T-helper 1 cell treated with Interleukin-12 subunit alpha and Interleukin-12 subunit beta and Interleukin-4 antibody, amounts not matched to agents 30 μg/mL and 1 μg/mL, for 36 hours (primary cell): ENCODE data around the gene NRG3.

Source experiments
- H3K27ac Mint-ChIP-seq: one replicate; pipeline ENCODE4 v1.8.0; 2021; ENCODE audit warnings: mild to moderate bottlenecking, mixed read lengths
- H3K27me3 Mint-ChIP-seq: one replicate; pipeline ENCODE4 v1.8.0; 2021; ENCODE audit warnings: low read depth, mixed read lengths
- H3K36me3 Mint-ChIP-seq: one replicate; pipeline ENCODE4 v1.8.0; 2021; ENCODE audit warnings: low read depth, mixed read lengths
- H3K4me1 Mint-ChIP-seq: one replicate; pipeline ENCODE4 v1.8.0; 2021; ENCODE audit warnings: low read depth, mixed read lengths
- H3K4me3 Mint-ChIP-seq: one replicate; pipeline ENCODE4 v1.8.0; 2021; ENCODE audit warnings: mild to moderate bottlenecking, moderate library complexity, mixed read lengths
- H3K9me3 Mint-ChIP-seq: one replicate; pipeline ENCODE4 v1.8.0; 2021; ENCODE audit warnings: mixed read lengths

NRG3 gene

DNA sequence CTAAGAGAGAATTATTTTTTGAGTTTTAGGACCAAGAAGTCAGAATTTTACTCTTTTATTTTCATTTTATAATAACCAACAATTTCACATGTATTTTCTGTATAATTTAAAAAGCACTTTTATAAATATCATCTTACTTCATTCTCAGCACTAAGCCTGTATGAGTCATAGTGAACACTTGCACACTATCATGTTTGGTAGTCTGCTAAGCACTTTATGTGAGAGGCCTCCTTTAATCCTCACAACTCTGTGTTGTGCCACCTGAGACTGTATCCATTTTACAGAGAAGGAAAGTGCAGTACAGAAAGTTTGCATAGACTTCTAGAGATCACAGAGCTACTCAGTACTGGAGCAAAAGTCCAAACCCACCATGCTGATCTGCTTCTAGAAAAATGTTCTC, 939.6 kb downstream of the NRG3 start:
- H3K27ac Mint-ChIP-seq: no peak overlapping the region
- peaks cover 3% of the 10 kb centered on the region for H3K9me3 Mint-ChIP-seq
- no peaks in the 10 kb centered on the region for H3K36me3 Mint-ChIP-seq
- no peaks in the 10 kb centered on the region for H3K27me3 Mint-ChIP-seq
- no peak overlapping the region for H3K4me3 Mint-ChIP-seq
- no peaks in the 10 kb centered on the region for H3K4me1 Mint-ChIP-seq

DNA sequence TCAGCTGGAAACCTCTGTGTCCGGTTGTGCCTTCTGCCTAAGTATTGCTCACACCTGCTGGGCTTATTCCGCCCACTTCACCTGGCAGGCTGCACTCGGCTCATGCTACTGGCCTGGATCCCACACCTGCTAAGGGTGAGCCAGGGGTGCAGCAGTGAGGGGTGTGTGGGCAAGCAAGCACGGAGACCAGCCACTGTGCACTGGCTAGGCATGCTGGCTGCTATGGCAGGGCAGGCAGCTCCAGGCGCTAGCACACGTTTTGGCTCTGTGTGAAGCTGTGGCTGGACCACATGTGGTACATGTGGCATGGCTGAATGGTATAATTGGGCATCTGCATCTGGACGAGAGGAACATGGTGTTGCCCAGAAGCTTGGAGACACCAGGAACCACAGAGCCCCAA, 940.7 kb downstream of the NRG3 start:
- Mint-ChIP-seq H3K27ac (no peak overlapping the region), H3K9me3 (peaks cover 3% of the 10 kb centered on the region), H3K4me3 (no peak overlapping the region), H3K36me3 (no peaks in the 10 kb centered on the region), H3K27me3 (no peaks in the 10 kb centered on the region), H3K4me1 (no peaks in the 10 kb centered on the region)

DNA sequence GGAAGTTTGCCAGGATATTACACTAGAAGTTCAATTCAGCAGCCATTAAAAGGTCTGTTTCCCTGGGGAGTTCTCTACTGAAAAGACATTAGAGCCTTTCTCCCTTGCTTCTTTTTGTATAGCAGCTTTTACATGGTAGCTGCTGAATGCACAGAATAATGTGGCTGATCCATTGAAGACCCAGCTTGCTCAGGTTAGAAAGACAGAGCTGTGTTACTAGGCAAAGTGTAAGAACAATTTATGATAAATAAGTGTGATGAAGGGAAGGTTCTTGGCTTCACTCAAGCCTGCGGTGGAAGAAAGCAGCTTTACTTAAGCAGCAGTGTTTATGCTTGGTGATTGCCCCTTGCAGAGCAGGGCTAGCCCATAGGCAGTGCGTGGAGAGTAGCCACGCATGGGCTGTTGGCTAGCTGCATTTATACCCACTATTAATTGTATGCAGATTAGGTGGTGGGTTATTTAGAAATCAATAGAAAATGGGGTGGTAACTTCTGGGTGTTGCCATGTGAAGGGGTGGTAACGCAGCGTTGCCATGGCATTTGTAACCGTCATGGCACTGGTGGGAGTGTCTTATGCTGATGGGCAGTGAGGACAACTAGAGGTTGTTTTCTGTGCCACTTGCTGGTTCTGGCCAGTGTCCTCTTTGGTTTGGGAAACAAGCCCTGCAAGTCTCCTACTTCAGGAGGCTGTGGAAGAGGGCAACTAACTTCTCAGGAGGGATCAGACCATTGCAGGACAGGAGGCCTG, 942.9 kb downstream of the NRG3 start:
- no peaks in the 10 kb centered on the region for H3K36me3 Mint-ChIP-seq
- H3K4me1 Mint-ChIP-seq: no peaks in the 10 kb centered on the region
- H3K27ac Mint-ChIP-seq: no peak overlapping the region
- no peak overlapping the region for H3K4me3 Mint-ChIP-seq
- no peaks in the 10 kb centered on the region for H3K27me3 Mint-ChIP-seq
- peaks cover 3% of the 10 kb centered on the region for H3K9me3 Mint-ChIP-seq

DNA sequence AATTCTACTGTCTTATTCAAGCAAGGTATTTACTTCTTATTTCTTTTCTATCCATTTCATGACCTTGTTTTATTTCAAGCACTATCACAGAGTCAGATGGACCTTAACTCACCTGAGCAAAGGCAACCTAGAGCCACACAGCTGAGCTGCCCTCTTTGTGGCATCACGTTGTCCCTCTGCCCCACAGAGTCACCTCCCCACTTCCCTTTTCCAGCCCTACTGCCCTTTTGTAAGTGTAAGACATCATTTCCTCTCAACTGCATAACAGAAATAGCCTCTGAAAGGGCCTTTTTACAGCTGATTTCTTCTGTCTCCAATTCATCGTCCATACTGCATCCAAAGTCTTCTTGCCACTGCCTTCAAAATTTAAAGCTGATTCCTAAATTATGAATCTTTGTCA, 946.0 kb downstream of the NRG3 start:
- no peaks in the 10 kb centered on the region for H3K4me1 Mint-ChIP-seq
- no peak overlapping the region for H3K4me3 Mint-ChIP-seq

DNA sequence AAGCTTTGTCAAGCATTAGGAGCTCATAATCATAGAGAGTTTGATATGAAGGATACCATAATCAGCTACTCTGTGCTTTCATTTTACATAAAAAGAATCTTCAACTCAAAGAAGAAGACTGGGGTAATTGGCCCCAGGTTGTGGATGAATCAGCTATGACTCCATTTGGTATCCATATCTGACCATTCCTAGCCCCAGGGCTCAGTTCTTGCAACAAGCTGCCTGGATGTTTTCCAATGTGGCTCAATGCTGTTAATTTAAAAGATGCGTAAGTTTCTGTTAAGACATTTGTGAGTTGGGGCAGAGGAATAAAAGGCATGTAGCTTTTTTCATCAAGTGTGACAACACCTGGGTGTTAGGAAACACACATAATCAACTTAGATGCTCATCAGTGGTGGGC, 951.1 kb downstream of the NRG3 start:
- no peaks in the 10 kb centered on the region for H3K4me1 Mint-ChIP-seq
- no peaks in the 10 kb centered on the region for H3K36me3 Mint-ChIP-seq
- H3K27ac Mint-ChIP-seq: no peak overlapping the region
- H3K9me3 Mint-ChIP-seq: no peaks in the 10 kb centered on the region
- H3K27me3 Mint-ChIP-seq: no peaks in the 10 kb centered on the region
- H3K4me3 Mint-ChIP-seq: no peak overlapping the region

More for the DNA sequence above, 946.0 kb downstream of the NRG3 start:
- Mint-ChIP-seq H3K9me3 (peaks cover 3% of the 10 kb centered on the region), H3K27me3 (no peaks in the 10 kb centered on the region), H3K36me3 (no peaks in the 10 kb centered on the region), H3K27ac (no peak overlapping the region)

DNA sequence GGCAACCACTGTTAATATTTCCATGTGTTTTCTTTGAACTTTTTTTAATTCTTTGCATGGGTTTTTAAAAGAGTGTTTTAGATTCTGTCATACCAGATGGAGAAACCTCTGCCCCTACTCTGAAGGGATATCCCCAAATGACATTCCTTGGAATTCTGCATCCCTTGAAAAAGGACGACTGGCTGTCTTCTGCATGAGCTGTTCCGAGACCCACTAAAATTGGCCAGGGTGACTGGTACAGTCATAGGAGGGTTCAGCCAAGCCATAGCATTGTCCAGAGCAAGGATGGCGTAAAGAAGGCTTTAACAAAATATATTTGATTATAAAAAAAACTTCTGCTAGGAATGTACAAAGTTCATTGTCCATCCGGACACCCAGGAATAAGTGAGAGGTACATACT, 952.9 kb downstream of the NRG3 start:
- no peaks in the 10 kb centered on the region for H3K9me3 Mint-ChIP-seq
- H3K4me1 Mint-ChIP-seq: no peaks in the 10 kb centered on the region
- no peak overlapping the region for H3K27ac Mint-ChIP-seq
- H3K4me3 Mint-ChIP-seq: no peak overlapping the region
- no peaks in the 10 kb centered on the region for H3K36me3 Mint-ChIP-seq
- H3K27me3 Mint-ChIP-seq: no peaks in the 10 kb centered on the region

DNA sequence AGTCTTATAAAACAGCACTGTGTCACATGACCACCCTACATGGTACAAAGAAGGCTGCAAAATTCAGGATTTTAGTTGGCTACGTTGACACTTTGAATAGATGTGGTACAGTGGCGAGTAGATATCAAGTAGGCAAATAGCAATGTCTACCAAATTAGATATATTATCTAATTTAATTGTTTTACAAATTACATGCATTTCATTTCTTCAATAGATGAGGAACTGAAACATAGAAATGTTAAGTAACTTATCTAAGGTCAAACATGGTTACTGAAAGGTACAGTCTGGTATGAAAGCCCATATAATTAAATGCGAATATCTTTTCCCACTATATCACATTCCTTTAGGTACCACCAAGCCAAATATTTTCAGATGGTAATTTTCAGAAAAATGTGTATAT, 972.2 kb downstream of the NRG3 start:
- peaks cover 18% of the 10 kb centered on the region for H3K9me3 Mint-ChIP-seq
- H3K27me3 Mint-ChIP-seq: no peaks in the 10 kb centered on the region
- H3K4me1 Mint-ChIP-seq: no peaks in the 10 kb centered on the region
- H3K36me3 Mint-ChIP-seq: no peaks in the 10 kb centered on the region
- H3K4me3 Mint-ChIP-seq: no peak overlapping the region
- H3K27ac Mint-ChIP-seq: no peak overlapping the region

DNA sequence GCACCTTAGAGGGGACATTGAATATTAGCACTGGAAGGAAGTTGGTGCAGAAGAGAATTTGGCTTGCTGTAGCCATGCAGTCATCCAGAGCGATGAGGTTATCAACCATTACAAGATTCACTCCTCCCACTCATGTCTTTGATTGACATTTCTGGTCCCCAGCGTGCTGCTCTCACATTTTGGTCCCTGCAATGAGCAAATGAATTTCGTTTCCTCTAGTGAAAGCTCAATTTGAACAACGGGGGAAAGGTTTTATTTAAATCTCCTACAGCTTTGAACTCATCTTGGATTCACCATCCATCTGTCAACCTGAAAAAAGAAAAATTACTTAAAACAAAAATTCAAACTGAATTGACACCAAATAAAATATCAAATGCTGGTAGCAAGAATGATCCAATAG, 975.2 kb downstream of the NRG3 start:
- no peaks in the 10 kb centered on the region for H3K4me1 Mint-ChIP-seq

DNA sequence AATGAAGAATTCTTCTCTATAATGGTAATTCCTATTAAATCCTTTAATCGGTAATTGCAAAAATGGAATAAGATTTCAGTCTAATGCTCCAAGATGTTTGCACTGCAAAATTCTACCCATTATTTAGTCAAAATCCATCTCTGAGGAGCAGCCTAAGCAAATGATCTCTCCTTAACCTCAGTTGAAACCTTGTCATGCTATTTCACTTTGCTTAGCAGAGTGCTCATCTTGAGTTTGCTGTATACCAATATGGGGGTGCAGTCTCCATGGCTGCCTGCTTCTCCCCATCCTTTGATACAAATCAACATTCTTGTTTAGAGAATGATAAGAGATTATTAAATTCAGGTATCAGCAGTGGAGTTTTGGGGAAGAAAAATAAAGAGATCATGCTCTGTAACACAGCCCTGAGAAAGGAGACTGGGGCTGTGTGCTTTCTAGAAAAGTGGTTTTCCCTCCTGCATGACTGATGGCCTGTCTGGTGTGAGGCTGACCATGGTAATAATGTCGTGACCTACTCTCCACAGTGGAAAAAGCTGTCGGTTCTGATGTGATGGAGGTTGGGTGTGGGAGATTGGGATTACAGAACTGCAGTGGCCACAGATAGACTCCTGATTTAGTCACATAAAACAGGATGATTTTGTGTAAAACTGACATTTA, 982.1 kb downstream of the NRG3 start:
- no peak overlapping the region for H3K4me3 Mint-ChIP-seq
- H3K27me3 Mint-ChIP-seq: no peaks in the 10 kb centered on the region
- H3K36me3 Mint-ChIP-seq: no peaks in the 10 kb centered on the region
- no peaks in the 10 kb centered on the region for H3K4me1 Mint-ChIP-seq
- H3K27ac Mint-ChIP-seq: no peak overlapping the region
- H3K9me3 Mint-ChIP-seq: peaks cover 20% of the 10 kb centered on the region

More for the DNA sequence above, 975.2 kb downstream of the NRG3 start:
- Mint-ChIP-seq H3K27me3 (no peaks in the 10 kb centered on the region), H3K4me3 (no peak overlapping the region), H3K9me3 (peaks cover 27% of the 10 kb centered on the region), H3K27ac (no peak overlapping the region), H3K36me3 (no peaks in the 10 kb centered on the region)

DNA sequence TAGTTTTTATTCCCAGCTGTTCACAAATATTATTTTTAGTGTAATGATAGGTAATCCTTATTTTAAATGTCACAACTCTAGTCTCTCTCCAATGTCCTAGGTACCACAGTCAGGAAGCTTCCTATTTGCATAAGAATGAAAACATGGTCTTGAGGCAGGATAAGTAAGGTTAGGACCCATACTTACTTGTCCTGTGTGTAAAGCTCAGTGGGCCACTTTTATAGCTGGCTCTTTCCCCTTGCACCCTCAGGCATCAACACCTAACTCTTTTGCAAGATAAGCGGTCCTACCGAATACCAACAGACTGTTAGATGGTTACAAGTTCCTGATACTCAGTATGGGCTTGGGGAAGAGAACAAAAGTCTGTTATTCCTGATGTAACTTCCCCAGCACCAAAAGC, 986.9 kb downstream of the NRG3 start:
- Mint-ChIP-seq H3K4me1 (no peaks in the 10 kb centered on the region), H3K9me3 (peaks cover 6% of the 10 kb centered on the region)

DNA sequence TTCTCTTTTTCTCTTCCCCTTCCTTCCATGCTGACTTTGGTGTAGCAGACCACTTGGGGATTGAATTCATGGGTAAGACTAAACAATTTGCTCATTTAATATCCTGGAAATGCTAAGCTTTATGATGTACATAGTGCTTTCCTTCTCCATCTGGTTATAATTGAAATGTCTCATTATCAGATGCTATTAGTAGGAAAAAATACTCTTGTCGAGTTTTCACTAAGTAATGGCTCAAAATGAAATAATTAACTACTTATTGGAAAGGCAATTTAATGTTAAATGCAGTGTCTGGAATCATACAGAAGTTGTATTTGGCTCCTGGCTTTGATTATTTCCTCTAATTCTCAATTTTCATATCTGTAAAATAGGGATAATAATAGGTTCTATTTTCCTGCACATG, 990.4 kb downstream of the NRG3 start:
- Mint-ChIP-seq H3K27me3 (no peaks in the 10 kb centered on the region), H3K9me3 (no peaks in the 10 kb centered on the region), H3K36me3 (no peaks in the 10 kb centered on the region), H3K4me3 (no peak overlapping the region), H3K27ac (no peak overlapping the region), H3K4me1 (no peaks in the 10 kb centered on the region)

More for the DNA sequence above, 986.9 kb downstream of the NRG3 start:
- no peak overlapping the region for H3K27ac Mint-ChIP-seq
- no peak overlapping the region for H3K4me3 Mint-ChIP-seq
- no peaks in the 10 kb centered on the region for H3K36me3 Mint-ChIP-seq
- no peaks in the 10 kb centered on the region for H3K27me3 Mint-ChIP-seq

DNA sequence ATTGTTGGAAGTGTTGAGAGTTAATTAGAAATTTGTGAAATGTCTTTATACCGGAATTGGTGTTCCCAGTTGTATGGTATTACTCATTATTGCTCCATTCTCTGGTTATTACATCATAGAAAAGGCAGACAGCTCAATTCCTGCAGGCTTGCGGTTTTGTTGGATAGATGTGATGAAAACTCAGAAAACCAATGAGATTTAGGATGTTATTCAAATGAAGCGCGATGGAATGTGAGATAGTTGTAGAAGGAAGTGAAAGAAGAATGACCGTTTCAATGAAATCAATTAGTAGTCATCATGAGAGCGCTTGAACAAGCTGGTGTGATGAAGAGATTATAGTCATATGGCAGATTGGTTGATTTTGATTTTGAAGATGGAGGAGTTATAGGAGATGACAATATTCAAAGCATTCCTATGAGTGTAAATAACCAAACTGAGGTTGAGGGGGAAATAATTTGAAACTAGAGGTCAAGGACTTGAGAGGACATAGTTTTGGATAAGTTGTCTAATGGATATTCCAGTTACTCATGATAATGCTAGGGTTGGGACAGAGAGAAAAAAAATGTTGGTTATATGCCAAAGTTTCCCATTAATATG, 991.5 kb downstream of the NRG3 start:
- no peaks in the 10 kb centered on the region for H3K36me3 Mint-ChIP-seq
- H3K27me3 Mint-ChIP-seq: no peaks in the 10 kb centered on the region
- no peaks in the 10 kb centered on the region for H3K9me3 Mint-ChIP-seq
- H3K4me3 Mint-ChIP-seq: no peak overlapping the region
- no peaks in the 10 kb centered on the region for H3K4me1 Mint-ChIP-seq
- H3K27ac Mint-ChIP-seq: no peak overlapping the region

DNA sequence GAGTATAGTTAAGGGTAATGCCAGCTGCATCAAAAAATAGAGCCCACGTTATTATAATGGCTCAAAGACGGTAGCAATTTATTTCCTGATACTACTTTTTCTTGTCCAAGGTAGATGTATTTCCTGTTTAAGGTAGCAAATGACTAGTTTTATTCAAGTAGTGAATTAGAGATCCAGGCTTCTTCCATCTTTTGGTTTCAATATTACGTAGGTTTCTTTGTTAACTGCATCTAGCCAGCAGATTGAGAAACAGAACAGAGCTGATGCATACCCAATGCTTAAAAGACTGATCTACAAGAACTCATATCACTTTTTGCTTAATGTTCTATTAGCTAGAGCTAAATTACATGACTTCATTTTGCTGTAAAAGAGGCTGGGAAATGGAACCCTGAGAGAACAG, 992.1 kb downstream of the NRG3 start:
- Mint-ChIP-seq H3K9me3 (no peaks in the 10 kb centered on the region), H3K27ac (no peak overlapping the region), H3K27me3 (no peaks in the 10 kb centered on the region), H3K4me1 (no peaks in the 10 kb centered on the region), H3K36me3 (no peaks in the 10 kb centered on the region), H3K4me3 (no peak overlapping the region)

DNA sequence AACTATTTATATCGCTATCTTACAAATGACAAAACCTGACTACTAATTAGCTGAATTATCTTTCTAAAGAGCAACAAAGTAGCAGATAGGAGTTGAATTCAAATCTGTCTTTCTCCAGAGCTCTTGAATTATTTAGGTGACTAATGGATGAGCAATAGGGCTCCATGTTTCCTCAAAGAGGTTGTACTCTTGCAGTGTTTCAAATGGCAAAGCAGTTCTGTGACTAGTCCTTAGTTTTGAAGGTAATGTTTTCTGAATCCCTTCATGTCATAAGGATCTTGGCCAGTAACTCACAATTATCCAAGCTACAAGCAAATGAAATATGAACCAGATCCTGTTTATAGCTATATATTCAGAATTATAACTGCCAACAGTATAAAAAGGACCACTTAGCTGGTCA, 999.7 kb downstream of the NRG3 start:
- Mint-ChIP-seq H3K4me3 (no peak overlapping the region), H3K36me3 (no peaks in the 10 kb centered on the region), H3K27me3 (no peaks in the 10 kb centered on the region), H3K4me1 (no peaks in the 10 kb centered on the region), H3K27ac (no peak overlapping the region), H3K9me3 (peaks cover 3% of the 10 kb centered on the region)

DNA sequence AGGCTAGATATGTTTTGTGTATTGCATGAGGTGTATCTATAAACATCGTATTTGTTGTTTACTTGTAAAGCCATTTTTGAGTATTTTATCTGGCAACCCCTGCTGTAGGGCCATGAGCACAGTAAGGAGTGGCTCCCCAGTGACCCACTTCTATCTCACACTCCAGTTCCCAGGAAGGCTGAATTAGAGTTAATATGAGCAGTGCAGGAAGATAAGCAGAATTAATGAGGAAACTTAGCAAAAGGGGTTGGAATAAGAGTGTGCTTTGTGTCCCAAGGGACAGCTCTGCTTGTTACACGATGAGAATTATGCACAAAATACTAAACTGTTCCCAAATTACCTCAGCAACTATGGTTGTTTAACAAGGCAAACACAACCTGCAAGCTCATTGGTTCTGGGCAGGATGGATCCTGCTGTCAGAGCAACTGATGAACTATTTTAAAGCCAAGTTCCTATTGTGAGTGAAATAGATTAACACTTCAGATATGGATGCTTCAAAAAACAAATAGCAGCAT, 1005.8 kb downstream of the NRG3 start:
- Mint-ChIP-seq H3K27me3 (no peaks in the 10 kb centered on the region), H3K4me1 (no peaks in the 10 kb centered on the region), H3K4me3 (no peak overlapping the region)

More for the DNA sequence above, 1005.8 kb downstream of the NRG3 start:
- Mint-ChIP-seq H3K9me3 (peaks cover 6% of the 10 kb centered on the region), H3K27ac (no peak overlapping the region), H3K36me3 (no peaks in the 10 kb centered on the region)
